ENCODE data around the gene TTC16.
"Not testable (repeated sequence)": the region's sequence is repeated elsewhere in the genome, so short reads cannot be mapped to it uniquely, and the experiment has no call there.

Gene TTC16

GRCh38 chr9:127769929-127770582 lies 54.2 kb downstream of the TTC16 start:
- no peak for DNase-seq

- DNase-seq = no peak
Observed at GRCh38 chr9:127770583-127770904, 54.7 kb downstream of the TTC16 start.

GRCh38 chr9:127770905-127771569 lies 55.2 kb downstream of the TTC16 start:
- peak; percentile 98 for DNase-seq

- no peak for DNase-seq
Observed at GRCh38 chr9:127771570-127772189, 55.8 kb downstream of the TTC16 start.

GRCh38 chr9:127772603-127773002 lies 56.7 kb downstream of the TTC16 start:
- DNase-seq = no peak

- no peak for DNase-seq
Observed at GRCh38 chr9:127773272-127773671, 57.4 kb downstream of the TTC16 start.

GRCh38 chr9:127773981-127774380 lies 58.1 kb downstream of the TTC16 start:
- DNase-seq = no peak

- no peak for DNase-seq
Observed at GRCh38 chr9:127776195-127776923, 60.5 kb downstream of the TTC16 start.

GRCh38 chr9:127776924-127777289 lies 61.0 kb downstream of the TTC16 start:
- no peak for DNase-seq

- no peak for DNase-seq
Observed at GRCh38 chr9:127777368-127777980, 61.6 kb downstream of the TTC16 start.

GRCh38 chr9:127778280-127779135 lies 62.6 kb downstream of the TTC16 start, which contains the start of gene SH2D3C:
SH2D3C (minus strand) TSS chr9:127778666; CDS start chr9:127778627, 39 bp downstream.
- no peak for DNase-seq

GRCh38 chr9:127779136-127779981 lies 63.5 kb downstream of the TTC16 start:
- no peak for DNase-seq

GRCh38 chr9:127780126-127780885 lies 64.4 kb downstream of the TTC16 start:
- DNase-seq = no peak

GRCh38 chr9:127780909-127781308 lies 65.0 kb downstream of the TTC16 start:
- DNase-seq = not testable (repeated sequence)

All from fibroblast of skin of right biceps (primary cell).